H1 (cell line): Measurements from ENCODE around the gene TNXB. TPM values are rescaled to one million over a fixed set of nuclear protein-coding genes. Genes with fewer than 3 reads are reported as not detected.

Source experiments
- BCL11A ChIP-seq, 2 experiments: IDR thresholded peaks; one replicate each; pipeline ENCODE4 v1.6.1; 2011; ENCODE audit warnings: low read depth in 2 of 2, low read length in 2 of 2, mild to moderate bottlenecking in 2 of 2
- CHD7 ChIP-seq: fragments of 300-600 bp; sonication (generic); IDR thresholded peaks from 2 replicates; pipeline ENCODE4 v1.7.1; 2012; ENCODE audit warnings: low read length, moderate library complexity, mild to moderate bottlenecking, inconsistent platforms; ENCODE audit not compliant: insufficient replicate concordance
- polyA plus RNA-seq, 7 experiments: library from polyadenylated mRNA; depleted of rRNA in 3 of 7; stranded (reverse) in 5 of 7; unstranded in 2 of 7; fragments of >200 nt in 5 of 7; fragments of 200-250 nt in 2 of 7; gene quantifications; 1 replicate in 5 of 7; 2 replicates in 1 of 7; 4 replicates in 1 of 7; pipeline versions ENCODE4 v1.2.1 to v1.2.3, GENCODE V29; 2011 to 2013; ENCODE audit warnings: missing spikeins in 2 of 7, mixed read lengths in 2 of 7
- total RNA-seq: library from RNA; stranded (reverse); fragmentation: NEBNext Ultra II Directional; extraction: Animal tissue kit (Norgen Biotek cat#: 25700); gene quantifications from 2 replicates; pipeline ENCODE4 v1.2.1, GENCODE V29; 2021

Gene TNXB
- total and polyA plus RNA-seq, 2 of the 8 experiments (the other 6 are each of a cell fraction or from before 2014, with no cell fraction given), result 3.1 to 4.8 TPM

DNA sequence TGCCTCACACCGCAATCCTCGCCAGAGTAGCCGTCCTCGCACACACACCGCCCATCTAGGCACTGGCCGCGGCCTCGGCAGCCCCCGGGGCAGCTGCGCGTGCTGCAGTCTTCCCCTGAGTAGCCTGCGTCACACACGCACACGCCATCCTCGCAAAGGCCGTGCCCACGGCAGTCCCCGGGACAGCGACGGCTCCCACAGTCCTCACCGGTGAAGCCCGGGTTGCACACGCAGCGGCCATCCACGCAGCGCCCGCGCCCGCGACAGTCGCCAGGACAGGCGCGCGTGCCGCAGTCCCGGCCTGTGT, 13.1 kb downstream of the TNXB start (continued):
- no peak for TF ChIP-seq CHD7
- no peak for TF ChIP-seq BCL11A (IDR thresholded peaks at IDR 0.05; ENCODE audit: low read depth in 2 of 2, low read length in 2 of 2)
